ENCODE measurements around the gene TXNDC8. TPM values are rescaled to one million over a fixed set of nuclear protein-coding genes. Genes with fewer than 3 reads are reported as not detected.
"Not testable (repeated sequence)": the region's sequence is repeated elsewhere in the genome, so short reads cannot be mapped to it uniquely, and the experiment has no call there.

Gene TXNDC8
- not detected for total RNA-seq

- no peak for DNase-seq
- H3K4me3 Mint-ChIP-seq, result no peak within 1 kb of the TSS
- no peaks in the 10 kb centered on the region for H3K9me3 Mint-ChIP-seq
- H3K27ac Mint-ChIP-seq, result no peak within 1 kb of the TSS
- intact Hi-C loops (cut with micrococcal nuclease), result no loop called here
- ChIA-PET CTCF (no interaction called here), POLR2A (no interaction called here)
- no peaks in the 10 kb centered on the region for H3K4me1 Mint-ChIP-seq (ENCODE audit: low read depth)
- no peaks in the 10 kb centered on the region for H3K36me3 Mint-ChIP-seq
- peaks cover 2% of the 10 kb centered on the region for H3K27me3 Mint-ChIP-seq
Observed at GRCh38 chr9:110337727-110338126, at the start of gene TXNDC8. TSS of gene TXNDC8 (minus strand) at chr9:110337863.

GRCh38 chr9:110383491-110383890, 45.8 kb upstream of the TXNDC8 start:
- no peak for DNase-seq
- Mint-ChIP-seq H3K9me3 (no peaks in the 10 kb centered on the region), H3K27me3 (no peaks in the 10 kb centered on the region), H3K27ac (no peak overlapping the region), H3K36me3 (no peaks in the 10 kb centered on the region), H3K4me3 (no peak overlapping the region), H3K4me1 (ENCODE audit: low read depth) (no peaks in the 10 kb centered on the region)
- ChIA-PET POLR2A (no interaction called here), CTCF (no interaction called here)
- intact Hi-C loops (cut with micrococcal nuclease), result no loop called here

DNA sequence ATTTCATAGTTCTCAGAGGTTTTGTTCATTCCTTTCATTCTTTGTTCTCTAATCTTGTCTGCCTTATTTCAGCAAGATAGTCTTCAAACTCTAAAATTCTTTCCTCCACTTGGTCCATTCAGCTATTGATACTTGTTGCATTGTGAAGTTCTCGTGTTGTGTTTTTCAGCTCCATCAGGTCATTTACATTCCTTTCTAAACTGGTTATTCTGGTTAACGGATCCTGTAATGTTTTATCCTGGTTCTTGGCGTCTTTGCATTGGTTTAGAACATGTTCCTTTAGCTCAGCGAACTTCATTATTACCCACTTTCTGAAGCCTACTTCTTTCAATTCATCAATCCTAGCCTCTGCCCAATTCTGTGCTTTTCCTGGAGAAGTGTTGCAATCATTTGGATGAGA, 45.1 kb upstream of the TXNDC8 start:
- no peaks in the 10 kb centered on the region for H3K36me3 Mint-ChIP-seq
- no peak for DNase-seq
- H3K4me3 Mint-ChIP-seq, result no peak overlapping the region
- POLR2A ChIA-PET, result no interaction called here
- CTCF ChIA-PET, result no interaction called here
- no peaks in the 10 kb centered on the region for H3K4me1 Mint-ChIP-seq (ENCODE audit: low read depth)
- no peak overlapping the region for H3K27ac Mint-ChIP-seq
- no peaks in the 10 kb centered on the region for H3K27me3 Mint-ChIP-seq
- intact Hi-C loops (cut with micrococcal nuclease), result no loop called here
- no peaks in the 10 kb centered on the region for H3K9me3 Mint-ChIP-seq

GRCh38 chr9:110371411-110372007, 33.8 kb upstream of the TXNDC8 start:
- H3K4me1 Mint-ChIP-seq (ENCODE audit: low read depth), result no peaks in the 10 kb centered on the region
- POLR2A ChIA-PET, result no interaction called here
- DNase-seq, result no peak
- no peak overlapping the region for H3K4me3 Mint-ChIP-seq
- peaks cover 2% of the 10 kb centered on the region for H3K27me3 Mint-ChIP-seq
- intact Hi-C loops (cut with micrococcal nuclease), result no loop called here
- CTCF ChIA-PET, result no interaction called here
- H3K9me3 Mint-ChIP-seq, result no peaks in the 10 kb centered on the region
- H3K36me3 Mint-ChIP-seq, result no peaks in the 10 kb centered on the region
- H3K27ac Mint-ChIP-seq, result no peak overlapping the region

GRCh38 chr9:110370315-110370714, 32.7 kb upstream of the TXNDC8 start:
- H3K9me3 Mint-ChIP-seq, result no peaks in the 10 kb centered on the region
- no peak for DNase-seq
- intact Hi-C loops (cut with micrococcal nuclease), result no loop called here
- POLR2A ChIA-PET, result no interaction called here
- peaks cover 2% of the 10 kb centered on the region for H3K27me3 Mint-ChIP-seq
- no peak overlapping the region for H3K27ac Mint-ChIP-seq
- CTCF ChIA-PET, result no interaction called here
- no peak overlapping the region for H3K4me3 Mint-ChIP-seq
- no peaks in the 10 kb centered on the region for H3K4me1 Mint-ChIP-seq (ENCODE audit: low read depth)
- no peaks in the 10 kb centered on the region for H3K36me3 Mint-ChIP-seq

DNA sequence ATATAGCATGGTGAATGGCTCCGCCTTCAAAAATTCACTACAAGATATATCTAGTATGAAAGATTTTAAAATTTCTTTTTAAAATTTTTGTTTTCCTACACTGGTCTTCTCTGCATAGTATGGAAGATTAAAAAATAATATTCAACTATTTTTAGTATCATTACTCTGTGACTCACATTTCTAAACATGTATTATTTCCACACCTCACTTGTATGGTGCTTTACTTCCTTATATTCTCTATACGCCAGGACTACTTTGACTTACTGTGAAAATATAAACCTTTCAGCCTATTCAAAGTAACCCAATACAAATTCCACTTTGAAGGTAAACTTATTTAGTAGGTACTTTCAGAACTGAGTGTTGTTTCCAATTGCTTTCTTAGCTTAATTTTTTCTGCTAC, 26.8 kb upstream of the TXNDC8 start:
- Mint-ChIP-seq H3K4me1 (ENCODE audit: low read depth) (no peaks in the 10 kb centered on the region), H3K27me3 (no peaks in the 10 kb centered on the region), H3K9me3 (no peaks in the 10 kb centered on the region), H3K27ac (no peak overlapping the region), H3K4me3 (no peak overlapping the region), H3K36me3 (no peaks in the 10 kb centered on the region)
- DNase-seq, result no peak
- intact Hi-C loops (cut with micrococcal nuclease), result no loop called here
- ChIA-PET POLR2A (no interaction called here), CTCF (no interaction called here)

GRCh38 chr9:110358992-110359391, 21.3 kb upstream of the TXNDC8 start:
- H3K4me3 Mint-ChIP-seq; DNase-seq; CTCF ChIA-PET; H3K36me3 Mint-ChIP-seq; intact Hi-C loops (cut with micrococcal nuclease); H3K4me1 Mint-ChIP-seq (ENCODE audit: low read depth); H3K27ac Mint-ChIP-seq; POLR2A ChIA-PET; H3K27me3 Mint-ChIP-seq; H3K9me3 Mint-ChIP-seq: not testable (repeated sequence)

- H3K27ac Mint-ChIP-seq, result no peak overlapping the region
- no peaks in the 10 kb centered on the region for H3K36me3 Mint-ChIP-seq
- H3K9me3 Mint-ChIP-seq, result no peaks in the 10 kb centered on the region
- H3K4me1 Mint-ChIP-seq (ENCODE audit: low read depth), result no peaks in the 10 kb centered on the region
- intact Hi-C loops (cut with micrococcal nuclease), result no loop called here
- no peaks in the 10 kb centered on the region for H3K27me3 Mint-ChIP-seq
- no peak overlapping the region for H3K4me3 Mint-ChIP-seq
- DNase-seq, result no peak
- POLR2A ChIA-PET, result no interaction called here
- CTCF ChIA-PET, result no interaction called here
Observed at GRCh38 chr9:110357505-110357904, 19.8 kb upstream of the TXNDC8 start.

GRCh38 chr9:110356639-110357395, 19.2 kb upstream of the TXNDC8 start:
- DNase-seq, result no peak
- Mint-ChIP-seq H3K4me3 (no peak overlapping the region), H3K9me3 (no peaks in the 10 kb centered on the region), H3K4me1 (ENCODE audit: low read depth) (no peaks in the 10 kb centered on the region), H3K36me3 (no peaks in the 10 kb centered on the region), H3K27me3 (no peaks in the 10 kb centered on the region), H3K27ac (no peak overlapping the region)
- intact Hi-C loops (cut with micrococcal nuclease), result no loop called here
- ChIA-PET CTCF (no interaction called here), POLR2A (no interaction called here)

- CTCF ChIA-PET, result no interaction called here
- intact Hi-C loops (cut with micrococcal nuclease), result no loop called here
- no peak overlapping the region for H3K27ac Mint-ChIP-seq
- H3K36me3 Mint-ChIP-seq, result no peaks in the 10 kb centered on the region
- no peak for DNase-seq
- H3K27me3 Mint-ChIP-seq, result no peaks in the 10 kb centered on the region
- H3K4me1 Mint-ChIP-seq (ENCODE audit: low read depth), result no peaks in the 10 kb centered on the region
- no peaks in the 10 kb centered on the region for H3K9me3 Mint-ChIP-seq
- POLR2A ChIA-PET, result no interaction called here
- H3K4me3 Mint-ChIP-seq, result no peak overlapping the region
Observed at GRCh38 chr9:110355911-110356310, 18.2 kb upstream of the TXNDC8 start.

- no peak for DNase-seq
- ChIA-PET POLR2A (no interaction called here), CTCF (no interaction called here)
- Mint-ChIP-seq H3K27me3 (no peaks in the 10 kb centered on the region), H3K27ac (no peak overlapping the region), H3K9me3 (no peaks in the 10 kb centered on the region), H3K4me1 (ENCODE audit: low read depth) (no peaks in the 10 kb centered on the region), H3K36me3 (no peaks in the 10 kb centered on the region), H3K4me3 (no peak overlapping the region)
- intact Hi-C loops (cut with micrococcal nuclease), result no loop called here
Observed at GRCh38 chr9:110351009-110351467, 13.4 kb upstream of the TXNDC8 start.

DNA sequence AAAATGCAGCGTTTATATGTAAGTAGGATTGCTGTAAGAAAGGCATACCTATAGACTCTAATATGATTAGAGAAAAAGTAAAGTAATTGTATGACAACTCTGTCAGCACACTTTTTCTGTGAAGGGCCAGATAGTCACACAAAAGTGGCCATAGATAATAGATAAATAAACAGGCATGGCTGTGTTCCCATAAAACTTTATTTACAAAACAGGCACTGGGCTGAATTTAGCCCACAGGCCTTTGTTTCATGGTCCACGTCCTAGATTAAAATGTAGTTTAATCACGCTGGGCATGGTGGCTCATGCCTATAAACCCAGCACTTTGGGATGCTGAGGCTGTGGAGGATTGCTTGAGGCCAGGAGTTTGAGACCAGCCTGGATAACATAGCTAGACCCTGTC, 8.7 kb upstream of the TXNDC8 start:
- Mint-ChIP-seq H3K9me3 (no peaks in the 10 kb centered on the region), H3K4me3 (no peak overlapping the region), H3K27ac (no peak overlapping the region), H3K27me3 (peaks cover 2% of the 10 kb centered on the region), H3K36me3 (no peaks in the 10 kb centered on the region), H3K4me1 (ENCODE audit: low read depth) (no peaks in the 10 kb centered on the region)
- DNase-seq, result no peak
- ChIA-PET POLR2A (no interaction called here), CTCF (no interaction called here)
- intact Hi-C loops (cut with micrococcal nuclease), result no loop called here

- Mint-ChIP-seq H3K4me1 (ENCODE audit: low read depth) (no peaks in the 10 kb centered on the region), H3K27me3 (peaks cover 2% of the 10 kb centered on the region), H3K9me3 (no peaks in the 10 kb centered on the region), H3K36me3 (no peaks in the 10 kb centered on the region), H3K4me3 (no peak overlapping the region), H3K27ac (no peak overlapping the region)
- ChIA-PET POLR2A (no interaction called here), CTCF (no interaction called here)
- DNase-seq, result no peak
- intact Hi-C loops (cut with micrococcal nuclease), result no loop called here
Observed at GRCh38 chr9:110344821-110345220, 7.2 kb upstream of the TXNDC8 start.
